Measurements from ENCODE around the gene ZBTB11. TPM values are rescaled to one million over a fixed set of nuclear protein-coding genes. Genes with fewer than 3 reads are reported as not detected.

The ZBTB11 gene
- total RNA-seq, 1 donor from 2014 or later = 30.2 TPM

DNA sequence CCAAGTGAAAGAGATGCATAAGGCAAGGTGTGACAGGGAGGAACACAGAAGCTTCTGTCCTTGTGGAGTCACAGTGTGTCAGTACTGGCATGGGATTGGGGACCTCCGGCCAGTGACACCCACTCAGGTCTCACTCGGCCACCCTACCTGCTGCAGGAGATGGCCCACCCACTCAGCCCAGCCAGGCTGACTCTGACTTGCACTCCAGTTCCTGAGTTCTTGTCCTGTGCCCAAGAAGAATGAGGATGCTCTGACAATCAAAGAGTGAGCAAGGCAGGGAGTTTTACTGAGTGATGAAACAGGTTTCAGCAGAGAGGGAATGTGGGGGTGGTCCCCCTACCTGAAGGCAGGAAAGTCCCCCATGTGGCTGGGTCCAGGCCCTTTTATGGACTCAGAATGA, 52.1 kb downstream of the ZBTB11 start:
- Histone ChIP-seq H2AFZ (replicated peaks) (peak overlapping the region; percentile 6), H3K79me2 (ENCODE audit: low read depth) (no peaks in the 10 kb centered on the region), H3K27ac (no peak overlapping the region), H3K9me3 (ENCODE audit: low read depth) (no peaks in the 10 kb centered on the region), H4K20me1 (ENCODE audit: low read depth) (no peaks in the 10 kb centered on the region), H3K4me2 (no peak overlapping the region), H3K27me3 (no peaks in the 10 kb centered on the region), H3K4me1 (no peaks in the 10 kb centered on the region), H3K36me3 (no peaks in the 10 kb centered on the region), H3K9ac (no peak overlapping the region), H3F3A (ENCODE audit: low read depth) (no peaks in the 10 kb centered on the region), H3K4me3 (no peak overlapping the region)
- no peak for TF ChIP-seq EZH2phosphoT487 (IDR thresholded peaks at IDR 0.05)
- TF ChIP-seq, protein P1, sequence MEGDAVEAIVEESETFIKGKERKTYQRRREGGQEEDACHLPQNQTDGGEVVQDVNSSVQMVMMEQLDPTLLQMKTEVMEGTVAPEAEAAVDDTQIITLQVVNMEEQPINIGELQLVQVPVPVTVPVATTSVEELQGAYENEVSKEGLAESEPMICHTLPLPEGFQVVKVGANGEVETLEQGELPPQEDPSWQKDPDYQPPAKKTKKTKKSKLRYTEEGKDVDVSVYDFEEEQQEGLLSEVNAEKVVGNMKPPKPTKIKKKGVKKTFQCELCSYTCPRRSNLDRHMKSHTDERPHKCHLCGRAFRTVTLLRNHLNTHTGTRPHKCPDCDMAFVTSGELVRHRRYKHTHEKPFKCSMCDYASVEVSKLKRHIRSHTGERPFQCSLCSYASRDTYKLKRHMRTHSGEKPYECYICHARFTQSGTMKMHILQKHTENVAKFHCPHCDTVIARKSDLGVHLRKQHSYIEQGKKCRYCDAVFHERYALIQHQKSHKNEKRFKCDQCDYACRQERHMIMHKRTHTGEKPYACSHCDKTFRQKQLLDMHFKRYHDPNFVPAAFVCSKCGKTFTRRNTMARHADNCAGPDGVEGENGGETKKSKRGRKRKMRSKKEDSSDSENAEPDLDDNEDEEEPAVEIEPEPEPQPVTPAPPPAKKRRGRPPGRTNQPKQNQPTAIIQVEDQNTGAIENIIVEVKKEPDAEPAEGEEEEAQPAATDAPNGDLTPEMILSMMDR (IDR thresholded peaks at IDR 0.05) = no peak
- TF ChIP-seq EZH2 (IDR thresholded peaks at IDR 0.05) = no peak
- no peak for DNase-seq (ENCODE audit: low spot score)
- Mint-ChIP-seq H3K4me1 (no peaks in the 10 kb centered on the region), H3K27ac (no peak overlapping the region), H3K9me3 (no peaks in the 10 kb centered on the region), H3K27me3 (ENCODE audit: insufficient read depth, low read depth) (no peaks in the 10 kb centered on the region), H3K4me3 (no peak overlapping the region), H3K36me3 (no peaks in the 10 kb centered on the region)

DNA sequence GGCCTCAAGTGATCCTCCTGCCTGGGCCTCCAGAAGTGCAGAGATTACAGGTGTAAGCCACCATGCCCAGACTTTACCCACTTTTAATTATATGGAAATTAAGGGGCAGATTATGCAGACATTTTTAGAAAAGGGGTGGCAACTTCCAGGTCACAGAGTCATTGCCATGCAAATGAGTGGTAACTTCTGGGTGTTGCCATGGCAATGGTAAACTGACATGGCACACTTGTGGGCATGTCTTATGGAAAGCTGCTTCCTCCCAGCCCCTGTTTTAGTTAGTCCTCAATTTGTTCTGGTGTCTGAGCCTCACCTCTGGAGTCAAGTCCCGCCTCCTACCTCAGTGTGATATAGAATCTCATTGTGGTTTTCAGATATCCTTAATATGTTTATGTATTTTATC, 53.3 kb downstream of the ZBTB11 start:
- H3K79me2 ChIP-seq (ENCODE audit: low read depth) = no peaks in the 10 kb centered on the region
- Mint-ChIP-seq H3K36me3 (no peaks in the 10 kb centered on the region), H3K27ac (no peak overlapping the region), H3K4me1 (no peaks in the 10 kb centered on the region), H3K4me3 (no peak overlapping the region), H3K27me3 (ENCODE audit: insufficient read depth, low read depth) (no peaks in the 10 kb centered on the region), H3K9me3 (no peaks in the 10 kb centered on the region)
- H3K9me3 ChIP-seq (ENCODE audit: low read depth) = no peaks in the 10 kb centered on the region
- no peaks in the 10 kb centered on the region for H3K4me1 ChIP-seq
- no peaks in the 10 kb centered on the region for H3F3A ChIP-seq (ENCODE audit: low read depth)
- no peak overlapping the region for H3K4me2 ChIP-seq
- H3K27ac ChIP-seq = no peak overlapping the region
- H3K9ac ChIP-seq = no peak overlapping the region
- H3K27me3 ChIP-seq = no peaks in the 10 kb centered on the region
- no peak overlapping the region for H3K4me3 ChIP-seq
- no peaks in the 10 kb centered on the region for H3K36me3 ChIP-seq
- H4K20me1 ChIP-seq (ENCODE audit: low read depth) = no peaks in the 10 kb centered on the region
- DNase-seq (ENCODE audit: low spot score) = no peak
- no peak for TF ChIP-seq EZH2phosphoT487 (IDR thresholded peaks at IDR 0.05)
- TF ChIP-seq EZH2 (IDR thresholded peaks at IDR 0.05) = no peak
- TF ChIP-seq, protein P1 (IDR thresholded peaks at IDR 0.05) = no peak
- no peak overlapping the region for H2AFZ ChIP-seq (replicated peaks)

DNA sequence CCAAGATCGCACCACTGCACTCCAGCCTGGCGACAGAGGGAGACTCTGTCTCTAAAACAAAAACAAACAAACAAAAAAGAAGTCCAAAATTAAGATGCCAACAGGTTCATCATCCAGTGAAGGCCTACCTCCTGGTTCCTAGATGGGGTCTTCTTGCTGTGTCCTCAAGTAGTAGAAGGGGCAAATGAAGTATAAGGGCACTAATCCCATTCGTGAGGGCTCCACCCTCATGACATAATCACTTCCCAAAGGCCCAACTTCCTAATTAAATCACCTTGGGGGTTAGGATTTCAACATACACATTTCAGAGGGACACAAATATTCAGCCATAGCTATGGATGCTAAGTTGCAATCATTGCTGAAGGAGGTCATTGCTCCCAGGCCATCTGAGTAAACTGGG, 57.2 kb downstream of the ZBTB11 start:
- no peak overlapping the region for H3K27ac Mint-ChIP-seq
- TF ChIP-seq EZH2phosphoT487 (IDR thresholded peaks at IDR 0.05) (no peak), EZH2 (IDR thresholded peaks at IDR 0.05) (no peak)
- TF ChIP-seq, protein P1 (IDR thresholded peaks at IDR 0.05) = no peak
- H3K9me3 ChIP-seq (ENCODE audit: low read depth) = no peaks in the 10 kb centered on the region

More for the DNA sequence above, 57.2 kb downstream of the ZBTB11 start:
- Mint-ChIP-seq H3K27me3 (ENCODE audit: insufficient read depth, low read depth) (no peaks in the 10 kb centered on the region), H3K36me3 (no peaks in the 10 kb centered on the region), H3K4me1 (no peaks in the 10 kb centered on the region), H3K9me3 (no peaks in the 10 kb centered on the region), H3K4me3 (no peak overlapping the region)
- Histone ChIP-seq H3F3A (ENCODE audit: low read depth) (no peaks in the 10 kb centered on the region), H3K36me3 (no peaks in the 10 kb centered on the region), H3K27ac (no peak overlapping the region), H3K4me3 (no peak overlapping the region), H3K27me3 (no peaks in the 10 kb centered on the region), H3K4me1 (no peaks in the 10 kb centered on the region), H3K79me2 (ENCODE audit: low read depth) (no peaks in the 10 kb centered on the region), H3K4me2 (no peak overlapping the region), H2AFZ (replicated peaks) (no peak overlapping the region), H3K9ac (no peak overlapping the region), H4K20me1 (ENCODE audit: low read depth) (no peaks in the 10 kb centered on the region)
- DNase-seq (ENCODE audit: low spot score) = no peak

Measured in neural progenitor cell (in vitro differentiated cells).